ENCODE results near the gene KRTAP5-9.
"Not testable (repeated sequence)": the region's sequence is repeated elsewhere in the genome, so short reads cannot be mapped to it uniquely, and the experiment has no call there.

The KRTAP5-9 gene

GRCh38 chr11:71534711-71535608, 13.3 kb upstream of the KRTAP5-9 start:
- DNase-seq: not testable (repeated sequence)

GRCh38 chr11:71535825-71536224, 12.4 kb upstream of the KRTAP5-9 start:
- DNase-seq: no peak

- DNase-seq: no peak
These were observed 10.7 kb upstream of the KRTAP5-9 start for GRCh38 chr11:71537537-71537936.

- not testable (repeated sequence) for DNase-seq
These were observed 10.1 kb upstream of the KRTAP5-9 start, which contains the start of gene KRTAP5-8 for GRCh38 chr11:71537977-71538665. TSS of gene KRTAP5-8 (plus strand) at chr11:71538025. CDS start at chr11:71538056, 31 bp downstream.

GRCh38 chr11:71538666-71538990, 9.6 kb upstream of the KRTAP5-9 start:
- DNase-seq: no peak

GRCh38 chr11:71539017-71539416, 9.2 kb upstream of the KRTAP5-9 start:
- no peak for DNase-seq

GRCh38 chr11:71539971-71540370, 8.2 kb upstream of the KRTAP5-9 start:
- DNase-seq: not testable (repeated sequence)

- DNase-seq: not testable (repeated sequence)
These were observed 7.5 kb upstream of the KRTAP5-9 start for GRCh38 chr11:71540521-71541304.

- no peak for DNase-seq
These were observed 5.8 kb upstream of the KRTAP5-9 start for GRCh38 chr11:71542382-71542781.

- DNase-seq: no peak
These were observed 5.1 kb upstream of the KRTAP5-9 start for GRCh38 chr11:71542879-71543777.

GRCh38 chr11:71543866-71544265, 4.4 kb upstream of the KRTAP5-9 start:
- no peak for DNase-seq

GRCh38 chr11:71544525-71545214, 3.5 kb upstream of the KRTAP5-9 start:
- DNase-seq: no peak

GRCh38 chr11:71545405-71545966, 2.7 kb upstream of the KRTAP5-9 start:
- DNase-seq: no peak

- DNase-seq: no peak
These were observed 514 bp downstream of the KRTAP5-9 start for GRCh38 chr11:71548716-71549151.

GRCh38 chr11:71551711-71552110, 3.5 kb downstream of the KRTAP5-9 start:
- no peak for DNase-seq

GRCh38 chr11:71554996-71555395, 6.8 kb downstream of the KRTAP5-9 start:
- no peak for DNase-seq

GRCh38 chr11:71555508-71555907, 7.3 kb downstream of the KRTAP5-9 start:
- no peak for DNase-seq

GRCh38 chr11:71556018-71556417, 7.8 kb downstream of the KRTAP5-9 start:
- no peak for DNase-seq

GRCh38 chr11:71557257-71557656, 9.0 kb downstream of the KRTAP5-9 start:
- DNase-seq: no peak

- DNase-seq: no peak
These were observed 10.8 kb downstream of the KRTAP5-9 start for GRCh38 chr11:71558996-71559395.

GRCh38 chr11:71562120-71562519, 13.9 kb downstream of the KRTAP5-9 start:
- DNase-seq: no peak
